Psoas muscle (tissue), 8 donors: ENCODE results near the gene ARMS2. TPM values are rescaled to one million over a fixed set of nuclear protein-coding genes. Genes with fewer than 3 reads are reported as not detected.

Experiments
- ATAC-seq, 4 donors: fragments of 200-7000 bp; cut with Tn5 transposase; one replicate each; pipeline ENCODE4 v1.9.1; 2020; ENCODE audit warnings: moderate library complexity in 3 of 4, mild to moderate bottlenecking in 2 of 4
- DNase-seq, 2 donors: peaks; one replicate each; pipeline ENCODE4 v3.0.0-alpha.2; 2020
- H3K27ac ChIP-seq: fragments of 200-600 bp; one replicate; pipeline ENCODE4 v1.8.0; 2022
- H3K27me3 ChIP-seq, 3 donors: fragments of 200-600 bp in 1 of 3; one replicate each; pipeline versions ENCODE4 v1.6.1 to v1.8.0; 2013 to 2022; ENCODE audit warnings: low read length in 2 of 3, mild to moderate bottlenecking in 2 of 3, moderate library complexity in 1 of 3; ENCODE audit not compliant: insufficient read depth in 3 of 3
- H3K36me3 ChIP-seq, 2 donors: fragments of 200-600 bp in 1 of 2; one replicate each; pipeline versions ENCODE4 v1.6.1 to v1.8.0; 2013 to 2022; ENCODE audit warnings: low read depth in 1 of 2, mild to moderate bottlenecking in 1 of 2, moderate library complexity in 1 of 2; ENCODE audit not compliant: insufficient read depth in 1 of 2
- H3K4me1 ChIP-seq: fragments of 200-600 bp; one replicate; pipeline ENCODE4 v1.8.0; 2022
- H3K4me3 ChIP-seq: fragments of 200-600 bp; one replicate; pipeline ENCODE4 v1.8.0; 2022; ENCODE audit warnings: mild to moderate bottlenecking
- H3K9me3 ChIP-seq: fragments of 200-600 bp; one replicate; pipeline ENCODE4 v1.8.0; 2022
- CTCF ChIP-seq: fragments of 200-600 bp; IDR thresholded peaks from one replicate; pipeline ENCODE4 v1.8.0; 2022; ENCODE audit warnings: antibody characterized with exemption
- WGBS, 3 donors: extraction: QIAGEN DNeasy Blood & Tissue Kit; methylation state at CpG; one replicate each; pipeline versions ENCODE4 v1.1.6 to v1.1.7; 2013; 5-methylcytosine and 5-hydroxymethylcytosine counted together
- intact Hi-C, 2 donors: fragments of 100-400 bp; cut with DNase I; formaldehyde crosslinking; loops; one replicate each; pipeline versions ENCODE4 v1.11.0 to v1.14.2; 2022
- polyA plus RNA-seq, 3 donors: library from polyadenylated mRNA; stranded (reverse); fragments of 200-250 nt; gene quantifications; one replicate each; pipeline ENCODE4 v1.2.3, GENCODE V29; 2013
- total RNA-seq, 4 donors: library from RNA; stranded (reverse); fragmentation: NEBNext Ultra II Directional in 2 of 4; extraction: Animal tissue kit (Norgen Biotek cat#: 25700) in 2 of 4; gene quantifications; one replicate each; pipeline versions ENCODE4 v1.2.1 to v1.2.4, GENCODE V29; 2021 to 2023
- donor health status: healthy with polysubstance abuse.
- donor health status: DM: no; HTN: no; CAD: no; lungs with moderate emphysema.
- donor health status: Bipolar disorder and iron deficiency.
- donor health status: healthy.
- donor health status: DM: yes; HTN: yes; CAD: no.
- donor health status: DM: no; HTN: no; CAD: no.
- donor health status: DM: no; HTN: no; CAD: no.
- donor health status: DM: yes; HTN: yes; CAD: no.

The ARMS2 gene
- total and polyA plus RNA-seq, 7 donors: 0.47 TPM; not detected in 6

GRCh38 chr10:122454071-122454470 lies 382 bp upstream of the ARMS2 start:
- ATAC-seq (no peak), DNase-seq (no peak)
- Histone ChIP-seq H3K27me3 (peaks cover 0 to 2% (median 0%) of the 10 kb centered on the region in 3 donors), H3K4me1 (peaks cover 8% of the 10 kb centered on the region), H3K36me3 (no peaks in the 10 kb centered on the region), H3K27ac (no peak overlapping the region), H3K9me3 (no peaks in the 10 kb centered on the region), H3K4me3 (no peak overlapping the region)
- intact Hi-C loops: no loop called here
- TF ChIP-seq CTCF: no peak
- 90 to 93% (median 93%) methylated on average over 3 of the region's 3 CpGs for WGBS, 3 donors

- intact Hi-C loops: no loop called here
- no peak for TF ChIP-seq CTCF
Observed at GRCh38 chr10:122455376-122456079, 1.1 kb downstream of the ARMS2 start.

GRCh38 chr10:122457934-122458333 lies 3.5 kb downstream of the ARMS2 start:
- intact Hi-C loops: no loop called here
- WGBS, 3 donors: 64 to 74% (median 74%) methylated on average over 5 of the region's 5 CpGs

More at GRCh38 chr10:122455376-122456079, 1.1 kb downstream of the ARMS2 start:
- DNase-seq: no peak
- Histone ChIP-seq H3K27ac (no peak overlapping the region), H3K4me3 (no peak overlapping the region), H3K9me3 (no peaks in the 10 kb centered on the region), H3K27me3 (peaks cover 0 to 2% (median 0%) of the 10 kb centered on the region in 3 donors), H3K36me3 (no peaks in the 10 kb centered on the region), H3K4me1 (peaks cover 2% of the 10 kb centered on the region)
- ATAC-seq: no peak
- WGBS, 3 donors: 93 to 97% (median 96%) methylated on average over 11 of the region's 11 CpGs

GRCh38 chr10:122458693-122459092 lies 4.2 kb downstream of the ARMS2 start:
- no peak overlapping the region for H3K4me3 ChIP-seq
- intact Hi-C loops: no loop called here
- no peak for TF ChIP-seq CTCF
- H3K4me1 ChIP-seq: peaks cover 13% of the 10 kb centered on the region
- H3K27me3 ChIP-seq: peaks cover 0 to 2% (median 0%) of the 10 kb centered on the region in 3 donors
- H3K9me3 ChIP-seq: no peaks in the 10 kb centered on the region
- WGBS, 3 donors: 89 to 95% (median 92%) methylated on average over 6 of the region's 6 CpGs
- no peak for DNase-seq
- H3K36me3 ChIP-seq: no peaks in the 10 kb centered on the region
- no peak for ATAC-seq
- H3K27ac ChIP-seq: peak overlapping the region; percentile 30

More at GRCh38 chr10:122457934-122458333, 3.5 kb downstream of the ARMS2 start:
- Histone ChIP-seq H3K36me3 (no peaks in the 10 kb centered on the region), H3K4me1 (peaks cover 6% of the 10 kb centered on the region), H3K27me3 (peaks cover 0 to 2% (median 0%) of the 10 kb centered on the region in 3 donors), H3K9me3 (no peaks in the 10 kb centered on the region), H3K4me3 (no peak overlapping the region), H3K27ac (peak overlapping the region; percentile 30)
- DNase-seq: no peak
- TF ChIP-seq CTCF: no peak
- no peak for ATAC-seq
